GM12878 (cell line): Measurements from ENCODE around the gene ZNF99.

Experiments used
- ATF3 ChIP-seq: IDR thresholded peaks from 2 replicates; pipeline ENCODE4 v1.6.1; 2011; ENCODE audit warnings: low read depth, mild to moderate bottlenecking, low read length, moderate library complexity, borderline replicate concordance; ENCODE audit errors: extremely low read depth
- CEBPB ChIP-seq, 2 experiments: fragments of 150-350 bp in 1 of 2; IDR thresholded peaks; 2 replicates each; pipeline ENCODE4 v1.6.1; 2012 to 2014; ENCODE audit warnings: low read depth in 2 of 2, low read length in 2 of 2, borderline replicate concordance in 1 of 2, inconsistent platforms in 1 of 2
- CTCF ChIP-seq, 3 experiments: IDR thresholded peaks in 2 of 3; conservative IDR thresholded peaks in 1 of 3; 2 replicates each; pipeline ENCODE4 v1.5.1; 2011; ENCODE audit warnings: low read depth in 3 of 3, low read length in 3 of 3, mild to moderate bottlenecking in 3 of 3, control low read depth in 2 of 3, moderate library complexity in 2 of 3, inconsistent platforms in 1 of 3, mixed read lengths in 1 of 3; ENCODE audit not compliant: control insufficient read depth in 2 of 3, insufficient read depth in 1 of 3; ENCODE audit errors: extremely low read depth in 1 of 3
- EP300 ChIP-seq, 2 experiments: fragments of 150-350 bp in 1 of 2; IDR thresholded peaks; 2 replicates each; pipeline ENCODE4 v1.6.1; 2011 to 2012; ENCODE audit warnings: low read depth in 2 of 2, low read length in 2 of 2, borderline replicate concordance in 1 of 2, improper control_type of control experiment in 1 of 2, inconsistent platforms in 1 of 2; ENCODE audit not compliant: control insufficient read depth in 1 of 2
- EZH2 ChIP-seq: IDR thresholded peaks from 2 replicates; pipeline ENCODE4 v1.6.1; 2012; ENCODE audit warnings: low read depth, mild to moderate bottlenecking, control low read depth, inconsistent platforms, low read length, borderline replicate concordance; ENCODE audit not compliant: control insufficient read depth
- GABPA ChIP-seq: IDR thresholded peaks from 2 replicates; pipeline ENCODE4 v1.6.1; 2014; ENCODE audit warnings: antibody characterized with exemption, low read depth, mild to moderate bottlenecking, inconsistent platforms
- MAX ChIP-seq: IDR thresholded peaks from 2 replicates; pipeline ENCODE4 v1.6.1; 2012; ENCODE audit warnings: low read depth, low read length, improper control_type of control experiment
- NBN ChIP-seq: fragments of 450-650 bp; IDR thresholded peaks from 2 replicates; pipeline ENCODE4 v1.6.1; 2016
- POLR2A ChIP-seq: IDR thresholded peaks from 2 replicates; pipeline ENCODE4 v1.6.1; 2011; ENCODE audit warnings: low read depth, mild to moderate bottlenecking, low read length
- POLR2AphosphoS5 ChIP-seq: IDR thresholded peaks from 2 replicates; pipeline ENCODE4 v1.6.1; 2011; ENCODE audit warnings: mild to moderate bottlenecking, low read length, inconsistent platforms
- RAD21 ChIP-seq: IDR thresholded peaks from 2 replicates; pipeline ENCODE4 v1.6.1; 2011; ENCODE audit warnings: mild to moderate bottlenecking, low read depth, low read length, moderate library complexity; ENCODE audit not compliant: insufficient read depth
- TCF7 ChIP-seq: IDR thresholded peaks from 2 replicates; pipeline ENCODE4 v1.6.1; 2014; ENCODE audit warnings: antibody characterized with exemption, borderline replicate concordance
- USF1 ChIP-seq: IDR thresholded peaks from 2 replicates; pipeline ENCODE4 v1.6.1; 2011; ENCODE audit warnings: borderline replicate concordance, low read depth, mild to moderate bottlenecking, moderate library complexity, mixed read lengths, low read length; ENCODE audit not compliant: insufficient read depth; ENCODE audit errors: extremely low read length

- TF ChIP-seq CTCF (IDR thresholded peaks at IDR 0.05 in 2 of 3, conservative IDR thresholded peaks at IDR 0.05 in 1 of 3; ENCODE audit: control insufficient read depth in 2 of 3, extremely low read depth in 1 of 3, insufficient read depth in 1 of 3, low read depth in 3 of 3, low read length in 3 of 3): no peak
- no peak for TF ChIP-seq ATF3
- no peak for TF ChIP-seq NBN
- TF ChIP-seq MAX: no peak
- TF ChIP-seq CEBPB (IDR thresholded peaks at IDR 0.05; ENCODE audit: borderline replicate concordance in 1 of 2, low read depth in 2 of 2, low read length in 2 of 2): no peak
- no peak for TF ChIP-seq POLR2A
- TF ChIP-seq EP300 (IDR thresholded peaks at IDR 0.05; ENCODE audit: borderline replicate concordance in 1 of 2, control insufficient read depth in 1 of 2, low read depth in 2 of 2, low read length in 2 of 2): no peak
- no peak for TF ChIP-seq EZH2
- no peak for TF ChIP-seq POLR2AphosphoS5
- TF ChIP-seq USF1: no peak
- no peak for TF ChIP-seq TCF7
- TF ChIP-seq GABPA: no peak
- no peak for TF ChIP-seq RAD21
These were observed 75.0 kb downstream of the ZNF99 start for GRCh38 chr19:22708983-22709382.
